Tibial nerve (tissue), 4 donors: Measurements from ENCODE around the gene SUSD5.

Experiments used
- EP300 ChIP-seq, 2 donors: sonication (generic); formaldehyde crosslinking; IDR thresholded peaks; one replicate each; pipeline ENCODE4 v1.6.1; 2017; ENCODE audit warnings: antibody characterized with exemption in 2 of 2, mild to moderate bottlenecking in 1 of 2
- POLR2A ChIP-seq, 2 donors: fragments of 450-650 bp; IDR thresholded peaks; one replicate each; pipeline ENCODE4 v1.6.1; 2017; ENCODE audit warnings: antibody characterized with exemption in 2 of 2, mild to moderate bottlenecking in 2 of 2, moderate library complexity in 2 of 2
- TF ChIP-seq, protein P1 (sequence below), 5 experiments: fragments of 200-600 bp in 3 of 5; fragments of 450-650 bp in 2 of 5; sonication (generic) in 3 of 5; IDR thresholded peaks; one replicate each; pipeline ENCODE4 v1.5.1; 2016 to 2019; ENCODE audit warnings: antibody characterized with exemption in 5 of 5, mild to moderate bottlenecking in 3 of 5, moderate library complexity in 2 of 5

DNA sequence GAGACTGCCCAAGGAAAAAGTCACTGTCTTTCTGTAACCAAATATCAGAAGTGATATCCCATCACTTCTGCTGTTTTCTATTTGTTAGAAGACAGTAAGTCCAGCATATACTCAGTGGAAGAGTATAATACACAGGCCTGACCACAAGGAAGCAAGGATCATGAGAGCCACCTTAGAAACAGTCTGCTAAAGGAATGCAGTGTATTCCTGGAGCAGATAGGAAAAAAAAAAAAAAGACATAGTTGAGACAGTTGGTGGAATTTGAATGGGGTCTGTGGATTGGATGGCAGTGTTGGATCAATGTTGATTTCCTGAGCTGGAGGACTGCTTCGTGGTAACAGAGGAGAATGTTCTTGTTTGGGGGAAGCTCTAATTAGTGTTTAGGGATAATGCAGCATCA is 32.1 kb upstream of the SUSD5 start:
- TF ChIP-seq, protein P1, sequence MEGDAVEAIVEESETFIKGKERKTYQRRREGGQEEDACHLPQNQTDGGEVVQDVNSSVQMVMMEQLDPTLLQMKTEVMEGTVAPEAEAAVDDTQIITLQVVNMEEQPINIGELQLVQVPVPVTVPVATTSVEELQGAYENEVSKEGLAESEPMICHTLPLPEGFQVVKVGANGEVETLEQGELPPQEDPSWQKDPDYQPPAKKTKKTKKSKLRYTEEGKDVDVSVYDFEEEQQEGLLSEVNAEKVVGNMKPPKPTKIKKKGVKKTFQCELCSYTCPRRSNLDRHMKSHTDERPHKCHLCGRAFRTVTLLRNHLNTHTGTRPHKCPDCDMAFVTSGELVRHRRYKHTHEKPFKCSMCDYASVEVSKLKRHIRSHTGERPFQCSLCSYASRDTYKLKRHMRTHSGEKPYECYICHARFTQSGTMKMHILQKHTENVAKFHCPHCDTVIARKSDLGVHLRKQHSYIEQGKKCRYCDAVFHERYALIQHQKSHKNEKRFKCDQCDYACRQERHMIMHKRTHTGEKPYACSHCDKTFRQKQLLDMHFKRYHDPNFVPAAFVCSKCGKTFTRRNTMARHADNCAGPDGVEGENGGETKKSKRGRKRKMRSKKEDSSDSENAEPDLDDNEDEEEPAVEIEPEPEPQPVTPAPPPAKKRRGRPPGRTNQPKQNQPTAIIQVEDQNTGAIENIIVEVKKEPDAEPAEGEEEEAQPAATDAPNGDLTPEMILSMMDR (IDR thresholded peaks at IDR 0.05), result no peak
- no peak for TF ChIP-seq POLR2A (IDR thresholded peaks at IDR 0.05)
- no peak for TF ChIP-seq EP300 (IDR thresholded peaks at IDR 0.05)
